HCT116 (cell line): ENCODE results near the gene HSF4. TPM values are rescaled to one million over a fixed set of nuclear protein-coding genes. Genes with fewer than 3 reads are reported as not detected.

Source experiments
- ATAC-seq: fragments of 200-7000 bp; cut with Tn5 transposase; 2 replicates; pipeline ENCODE4 v1.9.1; 2020; ENCODE audit warnings: mild to moderate bottlenecking, moderate library complexity
- BruUV-seq: library from RNA; stranded (reverse); fragments of 400-500 nt; replicated peaks from 2 replicates; lab custom pipeline; 2021; lab: Mats Ljungman, UMichigan
- CTCF ChIA-PET: fragments of 300-600 bp; sonication (Branson Sonifier 250); formaldehyde crosslinking; loops from one replicate; lab custom pipeline; 2021; ENCODE audit warnings: antibody characterized with exemption; lab: Charles Lee
- POLR2A ChIA-PET: fragments of 300-600, 350-600 bp; sonication (Branson Sonifier 250); formaldehyde crosslinking; loops from one replicate; lab custom pipeline; 2021; ENCODE audit warnings: antibody characterized with exemption; lab: Charles Lee
- RAD21 ChIA-PET, 2 experiments: fragments of 300-600 bp; sonication (Branson Sonifier 250); formaldehyde crosslinking; loops; one replicate each; lab custom pipeline; 2023; ENCODE audit warnings: low total read pairs in 2 of 2; ENCODE audit not compliant: uncharacterized antibody in 2 of 2, unreplicated experiment in 2 of 2, low non-redundant PET in 1 of 2; lab: Charles Lee
- DNase-seq: peaks from one replicate; pipeline ENCODE4 v3.0.0-alpha.2; 2010; ENCODE audit warnings: low read depth, low spot score
- H2AFZ ChIP-seq: fragments of 200-600 bp; shearing (Covaris generic), sonication (generic); 2 replicates; pipeline ENCODE4 v1.6.1; 2017; ENCODE audit warnings: low read depth, mixed run types, mixed read lengths, antibody characterized with exemption, low read length; ENCODE audit not compliant: poor library complexity, severe bottlenecking
- H3K27ac ChIP-seq: 2 replicates; pipeline ENCODE4 v1.5.1; 2012; ENCODE audit warnings: low read depth, low read length
- H3K27me3 ChIP-seq: fragments of 200-600 bp; sonication (generic); 2 replicates; pipeline ENCODE4 v1.6.1; 2016; ENCODE audit warnings: mixed run types, low read length, mixed read lengths; ENCODE audit not compliant: insufficient read depth
- H3K36me3 ChIP-seq, 2 experiments: fragments of 200-500 bp in 1 of 2; fragments of 200-600 bp in 1 of 2; sonication (Bioruptor generic) in 1 of 2; sonication (generic) in 1 of 2; 2 replicates each; pipeline versions ENCODE4 v1.5.1 to v1.6.1; 2014 to 2016; ENCODE audit warnings: low read length in 2 of 2, inconsistent platforms in 1 of 2, mixed read lengths in 1 of 2, mixed run types in 1 of 2; ENCODE audit not compliant: insufficient read depth in 2 of 2, control insufficient read depth in 1 of 2
- H3K4me1 ChIP-seq, 2 experiments: fragments of 200-600 bp in 1 of 2; sonication (generic) in 1 of 2; 2 replicates each; pipeline versions ENCODE4 v1.5.1 to v1.6.1; 2012 to 2017; ENCODE audit warnings: low read length in 2 of 2, inconsistent platforms in 1 of 2, mild to moderate bottlenecking in 1 of 2, mixed read lengths in 1 of 2, mixed run types in 1 of 2, moderate library complexity in 1 of 2; ENCODE audit not compliant: insufficient read depth in 2 of 2, control insufficient read depth in 1 of 2
- H3K4me2 ChIP-seq: fragments of 200-600 bp; sonication (generic); 2 replicates; pipeline ENCODE4 v1.6.1; 2017; ENCODE audit warnings: mixed run types, low read length, mixed read lengths
- H3K4me3 ChIP-seq, 2 experiments: fragments of 200-600 bp in 1 of 2; sonication (generic) in 1 of 2; replicated peaks in 1 of 2; 2 replicates each; pipeline ENCODE4 v1.5.1; 2011 to 2016; ENCODE audit warnings: low read length in 2 of 2, control low read depth in 1 of 2, low read depth in 1 of 2, mild to moderate bottlenecking in 1 of 2, mixed read lengths in 1 of 2, mixed run types in 1 of 2
- H3K79me2 ChIP-seq: fragments of 200-600 bp; sonication (generic); 2 replicates; pipeline ENCODE4 v1.6.1; 2017; ENCODE audit warnings: mild to moderate bottlenecking, mixed run types, low read length, moderate library complexity, mixed read lengths; ENCODE audit not compliant: insufficient read depth
- H3K9ac ChIP-seq: fragments of 200-600 bp; sonication (generic); 2 replicates; pipeline ENCODE4 v1.6.1; 2016; ENCODE audit warnings: low read length, mixed read lengths
- H3K9me2 ChIP-seq: fragments of 200-600 bp; sonication (generic), shearing (Covaris generic); 2 replicates; pipeline ENCODE4 v1.6.1; 2017; ENCODE audit warnings: mixed run types, mild to moderate bottlenecking, moderate library complexity; ENCODE audit not compliant: insufficient read depth
- H3K9me3 ChIP-seq, 2 experiments: fragments of 200-500 bp in 1 of 2; fragments of 200-600 bp in 1 of 2; sonication (Bioruptor generic) in 1 of 2; sonication (generic) in 1 of 2; 2 replicates each; pipeline ENCODE4 v1.6.1; 2014 to 2017; ENCODE audit warnings: low read length in 2 of 2, mixed read lengths in 2 of 2, inconsistent platforms in 1 of 2, low read depth in 1 of 2, mild to moderate bottlenecking in 1 of 2, mixed run types in 1 of 2, moderate library complexity in 1 of 2; ENCODE audit not compliant: control insufficient read depth in 1 of 2, insufficient read depth in 1 of 2
- H4K20me1 ChIP-seq: fragments of 200-600 bp; sonication (generic), shearing (Covaris generic); 2 replicates; pipeline ENCODE4 v1.6.1; 2017; ENCODE audit warnings: mixed run types, mild to moderate bottlenecking, moderate library complexity; ENCODE audit not compliant: insufficient read depth
- ATF3 ChIP-seq: IDR thresholded peaks from 2 replicates; pipeline ENCODE4 v1.6.1; 2012
- CBX3 ChIP-seq: IDR thresholded peaks from 2 replicates; pipeline ENCODE4 v1.6.1; 2012; ENCODE audit warnings: low read depth
- CEBPB ChIP-seq: IDR thresholded peaks from 2 replicates; pipeline ENCODE4 v1.6.1; 2012; ENCODE audit warnings: low read depth
- ELF1 ChIP-seq: IDR thresholded peaks from 2 replicates; pipeline ENCODE4 v1.6.1; 2012; ENCODE audit warnings: low read depth, borderline replicate concordance
- EZH2 ChIP-seq: fragments of 200-600 bp; sonication (generic); IDR thresholded peaks from 2 replicates; pipeline ENCODE4 v1.6.1; 2017; ENCODE audit warnings: antibody characterized with exemption, mixed run types
- EZH2phosphoT487 ChIP-seq: fragments of 200-600 bp; IDR thresholded peaks from 2 replicates; pipeline ENCODE4 v1.6.1; 2018; ENCODE audit warnings: antibody characterized with exemption, borderline replicate concordance
- FOSL1 ChIP-seq: IDR thresholded peaks from 2 replicates; pipeline ENCODE4 v1.6.1; 2012; ENCODE audit warnings: low read depth
- JUND ChIP-seq: IDR thresholded peaks from 2 replicates; pipeline ENCODE4 v1.6.1; 2012
- POLR2AphosphoS5 ChIP-seq: IDR thresholded peaks from 2 replicates; pipeline ENCODE4 v1.6.1; 2011; ENCODE audit warnings: mild to moderate bottlenecking, low read depth, low read length, moderate library complexity
- RAD21 ChIP-seq: IDR thresholded peaks from 2 replicates; pipeline ENCODE4 v1.6.1; 2012; ENCODE audit warnings: low read depth, mild to moderate bottlenecking
- REST ChIP-seq: IDR thresholded peaks from 2 replicates; pipeline ENCODE4 v1.6.1; 2012; ENCODE audit warnings: low read depth
- SRF ChIP-seq: IDR thresholded peaks from 2 replicates; pipeline ENCODE4 v1.6.1; 2012; ENCODE audit warnings: low read depth
- YY1 ChIP-seq: IDR thresholded peaks from 2 replicates; pipeline ENCODE4 v1.6.1; 2011; ENCODE audit warnings: low read length, low read depth, moderate library complexity, mild to moderate bottlenecking; ENCODE audit not compliant: insufficient replicate concordance; ENCODE audit errors: extremely low read depth
- ZBTB33 ChIP-seq: IDR thresholded peaks from 2 replicates; pipeline ENCODE4 v1.6.1; 2011; ENCODE audit warnings: mild to moderate bottlenecking, low read length, moderate library complexity; ENCODE audit not compliant: insufficient replicate concordance; ENCODE audit errors: extremely low read depth
- ZFX ChIP-seq: fragments of 450-650 bp; IDR thresholded peaks from 2 replicates; pipeline ENCODE4 v1.6.1; 2017
- intact Hi-C: fragments of 100-400 bp; cut with micrococcal nuclease; formaldehyde crosslinking; loops from 2 replicates; pipeline ENCODE4 v1.10.0; 2022
- total RNA-seq: library from RNA; stranded (reverse); gene quantifications from one replicate; pipeline ENCODE4 v1.2.1, GENCODE V29; 2021; ENCODE audit not compliant: unreplicated experiment

The HSF4 gene
- total RNA-seq, 1 experiment from 2014 or later, result 46.6 TPM

GRCh38 chr16:67147437-67148140, 17.0 kb upstream of the HSF4 start:
- DNase-seq, result no peak
- no peaks in the 10 kb centered on the region for H3K9me2 ChIP-seq
- H3K4me1 ChIP-seq, result peaks cover 3 to 18% of the 10 kb centered on the region in 2 experiments; a peak in 3 of 4 replicates
- ChIA-PET POLR2A (no interaction called here), CTCF (no interaction called here), RAD21 (no interaction called here)
- no peaks in the 10 kb centered on the region for H3K27me3 ChIP-seq
- BruUV-seq, result TSS peak; percentile 15
- H2AFZ ChIP-seq, result no peak overlapping the region
- no peak overlapping the region for H3K27ac ChIP-seq
- H3K4me2 ChIP-seq, result no peak overlapping the region
- intact Hi-C loops, result no loop called here
- H3K9me3 ChIP-seq, result no peaks in the 10 kb centered on the region
- H3K4me3 ChIP-seq, result no peak overlapping the region
- peaks cover 18 to 36% of the 10 kb centered on the region in 2 experiments; a peak in 3 of 4 replicates for H3K36me3 ChIP-seq
- H3K79me2 ChIP-seq, result no peaks in the 10 kb centered on the region
- H4K20me1 ChIP-seq, result no peaks in the 10 kb centered on the region
- no peak for ATAC-seq
- no peak overlapping the region for H3K9ac ChIP-seq
- TF ChIP-seq SRF, result no peak
- no peak for TF ChIP-seq ELF1

GRCh38 chr16:67148221-67148620, 16.3 kb upstream of the HSF4 start:
- RAD21 ChIA-PET, result no interaction called here
- Histone ChIP-seq H3K27me3 (no peaks in the 10 kb centered on the region), H3K9me3 (no peaks in the 10 kb centered on the region), H4K20me1 (no peaks in the 10 kb centered on the region), H3K4me3 (no peak overlapping the region), H2AFZ (no peak overlapping the region), H3K79me2 (no peaks in the 10 kb centered on the region), H3K27ac (no peak overlapping the region), H3K9ac (no peak overlapping the region), H3K4me1 (peaks cover 3 to 18% of the 10 kb centered on the region in 2 experiments; a peak in 3 of 4 replicates), H3K36me3 (peaks cover 16 to 29% of the 10 kb centered on the region in 2 experiments; a peak in 3 of 4 replicates), H3K4me2 (no peak overlapping the region), H3K9me2 (no peaks in the 10 kb centered on the region)
- POLR2A ChIA-PET, result no interaction called here
- intact Hi-C loops, result no loop called here
- TSS peak; percentile 33 for BruUV-seq
- ATAC-seq, result no peak
- CTCF ChIA-PET, result no interaction called here
- no peak for DNase-seq
- TF ChIP-seq CBX3 (no peak), RAD21 (no peak), POLR2AphosphoS5 (no peak), REST (no peak), EZH2 (no peak), ZBTB33 (no peak), ATF3 (no peak), EZH2phosphoT487 (no peak), ZFX (no peak), JUND (no peak), YY1 (no peak), FOSL1 (no peak), CEBPB (no peak), ELF1 (no peak)
